Renal cortex interstitium (tissue), 11 donors: Measurements from ENCODE around the gene ALDH1L1. TPM values are rescaled to one million over a fixed set of nuclear protein-coding genes. Genes with fewer than 3 reads are reported as not detected.
A peak's percentile ranks its signal among the peaks of the same experiment; 100 is the strongest.

Experiments used
- DNase-seq, 11 donors: peaks; one replicate each; pipeline ENCODE4 v3.0.0-alpha.2; 2013; ENCODE audit warnings: low read depth in 9 of 11, low spot score in 4 of 11; ENCODE audit errors: extremely low read depth in 1 of 11
- polyA plus RNA-seq, 3 donors: library from polyadenylated mRNA; unstranded; fragments of 120-200 nt; gene quantifications; one replicate each; pipeline ENCODE4 v1.2.1, GENCODE V29; 2013; ENCODE audit not compliant: insufficient read length in 3 of 3

Gene ALDH1L1
- polyA plus RNA-seq, 3 donors, result 41.1 to 50.8 (median 43.0) TPM

- no peak for DNase-seq
Measured at GRCh38 chr3:126078866-126079265, 101.5 kb downstream of the ALDH1L1 start.

- DNase-seq, result no peak
Measured at GRCh38 chr3:126077754-126078153, 102.6 kb downstream of the ALDH1L1 start.

GRCh38 chr3:126076140-126076539 is 104.2 kb downstream of the ALDH1L1 start:
- no peak for DNase-seq

GRCh38 chr3:126070146-126070545 is 110.2 kb downstream of the ALDH1L1 start:
- no peak for DNase-seq

GRCh38 chr3:126067959-126068358 is 112.4 kb downstream of the ALDH1L1 start:
- no peak for DNase-seq

GRCh38 chr3:126066676-126067075 is 113.7 kb downstream of the ALDH1L1 start:
- DNase-seq, result peak in 1 of 11 donors; percentile 20

GRCh38 chr3:126065876-126066275 is 114.5 kb downstream of the ALDH1L1 start:
- DNase-seq, result no peak

- DNase-seq, result no peak
Measured at GRCh38 chr3:126064627-126065258, 115.6 kb downstream of the ALDH1L1 start.

- no peak for DNase-seq
Measured at GRCh38 chr3:126063358-126063965, 116.9 kb downstream of the ALDH1L1 start.

GRCh38 chr3:126061301-126062032 is 118.9 kb downstream of the ALDH1L1 start:
- DNase-seq, result no peak

GRCh38 chr3:126060613-126061145 is 119.7 kb downstream of the ALDH1L1 start:
- no peak for DNase-seq

GRCh38 chr3:126058666-126059065 is 121.7 kb downstream of the ALDH1L1 start:
- DNase-seq, result no peak

GRCh38 chr3:126057936-126058335 is 122.5 kb downstream of the ALDH1L1 start:
- no peak for DNase-seq

- no peak for DNase-seq
Measured at GRCh38 chr3:126057501-126057819, 122.9 kb downstream of the ALDH1L1 start.

- DNase-seq, result peak in 1 of 11 donors; percentile 22
Measured at GRCh38 chr3:126056681-126057500, 123.5 kb downstream of the ALDH1L1 start.

GRCh38 chr3:126056088-126056487 is 124.3 kb downstream of the ALDH1L1 start:
- no peak for DNase-seq

GRCh38 chr3:126054870-126055269 is 125.5 kb downstream of the ALDH1L1 start:
- DNase-seq, result no peak

GRCh38 chr3:126053949-126054569 is 126.3 kb downstream of the ALDH1L1 start:
- DNase-seq, result no peak
